Ishikawa (cell line): ENCODE results near the gene VRK3.

Source experiments
- EGR1 ChIP-seq: IDR thresholded peaks from 2 replicates; pipeline ENCODE4 v1.6.1; 2012
- EP300 ChIP-seq: IDR thresholded peaks from 2 replicates; pipeline ENCODE4 v1.6.1; 2012; ENCODE audit warnings: borderline replicate concordance
- RAD21 ChIP-seq: IDR thresholded peaks from 2 replicates; pipeline ENCODE4 v1.6.1; 2012; ENCODE audit warnings: low read depth
- YY1 ChIP-seq: IDR thresholded peaks from 2 replicates; pipeline ENCODE4 v1.6.1; 2012; ENCODE audit warnings: low read depth
- ZBTB7A ChIP-seq: IDR thresholded peaks from 2 replicates; pipeline ENCODE4 v1.6.1; 2012; ENCODE audit warnings: low read depth
- TF ChIP-seq, protein P1 (sequence below): IDR thresholded peaks from 2 replicates; pipeline ENCODE4 v1.6.1; 2012

DNA sequence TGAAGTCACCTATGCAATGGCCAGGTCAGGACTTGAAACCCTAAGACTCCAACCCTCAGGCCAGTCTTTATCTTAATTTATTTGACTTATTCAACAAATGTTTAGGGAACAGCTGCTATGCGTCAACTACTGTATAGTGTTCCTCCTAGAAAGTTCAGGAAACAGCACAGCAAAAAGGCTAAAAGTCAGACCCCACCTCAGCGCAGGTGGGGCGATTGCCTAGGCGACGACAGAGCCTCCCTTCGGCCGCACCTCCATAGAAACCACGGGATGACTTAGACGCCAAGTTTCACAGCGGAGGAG, 502 bp downstream of the VRK3 start:
- TF ChIP-seq YY1 = no peak
- no peak for TF ChIP-seq EGR1
- no peak for TF ChIP-seq RAD21
- no peak for TF ChIP-seq ZBTB7A
- TF ChIP-seq, protein P1, sequence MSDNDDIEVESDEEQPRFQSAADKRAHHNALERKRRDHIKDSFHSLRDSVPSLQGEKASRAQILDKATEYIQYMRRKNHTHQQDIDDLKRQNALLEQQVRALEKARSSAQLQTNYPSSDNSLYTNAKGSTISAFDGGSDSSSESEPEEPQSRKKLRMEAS = no peak
- TF ChIP-seq EP300 = no peak
